Skeletal muscle tissue (tissue), 4 donors: ENCODE results near the gene COL25A1. TPM values are rescaled to one million over a fixed set of nuclear protein-coding genes. Genes with fewer than 3 reads are reported as not detected.

ENCODE experiments used
- H3K27ac ChIP-seq: one replicate; pipeline ENCODE4 v1.7.0; 2013; ENCODE audit warnings: mild to moderate bottlenecking, low read depth, low read length, inconsistent platforms
- H3K27me3 ChIP-seq, 3 donors: one replicate each; pipeline ENCODE4 v1.7.0; 2013; ENCODE audit warnings: low read length in 3 of 3; ENCODE audit not compliant: control insufficient read depth in 3 of 3, insufficient read depth in 3 of 3
- H3K36me3 ChIP-seq, 3 donors: one replicate each; pipeline ENCODE4 v1.7.0; 2013; ENCODE audit warnings: low read length in 3 of 3; ENCODE audit not compliant: control insufficient read depth in 3 of 3, insufficient read depth in 3 of 3
- H3K4me1 ChIP-seq, 3 donors: one replicate each; pipeline ENCODE4 v1.7.0; 2013; ENCODE audit warnings: low read length in 3 of 3, mild to moderate bottlenecking in 3 of 3; ENCODE audit not compliant: control insufficient read depth in 3 of 3, insufficient read depth in 3 of 3
- H3K4me3 ChIP-seq, 3 donors: one replicate each; pipeline ENCODE4 v1.7.0; 2013; ENCODE audit warnings: low read length in 3 of 3
- H3K9ac ChIP-seq, 3 donors: one replicate each; pipeline ENCODE4 v1.7.0; 2013; ENCODE audit warnings: low read length in 3 of 3, mild to moderate bottlenecking in 3 of 3, moderate library complexity in 2 of 3, low read depth in 1 of 3
- H3K9me3 ChIP-seq, 3 donors: one replicate each; pipeline ENCODE4 v1.7.0; 2013; ENCODE audit warnings: low read length in 3 of 3; ENCODE audit not compliant: control insufficient read depth in 3 of 3
- total RNA-seq: library from RNA; depleted of rRNA; stranded (reverse); fragments of >200 nt; gene quantifications from one replicate; pipeline ENCODE4 v1.2.3, GENCODE V29; 2014
- donor health status: Osteomylitis.

COL25A1 gene
- 3.7 TPM for total RNA-seq

DNA sequence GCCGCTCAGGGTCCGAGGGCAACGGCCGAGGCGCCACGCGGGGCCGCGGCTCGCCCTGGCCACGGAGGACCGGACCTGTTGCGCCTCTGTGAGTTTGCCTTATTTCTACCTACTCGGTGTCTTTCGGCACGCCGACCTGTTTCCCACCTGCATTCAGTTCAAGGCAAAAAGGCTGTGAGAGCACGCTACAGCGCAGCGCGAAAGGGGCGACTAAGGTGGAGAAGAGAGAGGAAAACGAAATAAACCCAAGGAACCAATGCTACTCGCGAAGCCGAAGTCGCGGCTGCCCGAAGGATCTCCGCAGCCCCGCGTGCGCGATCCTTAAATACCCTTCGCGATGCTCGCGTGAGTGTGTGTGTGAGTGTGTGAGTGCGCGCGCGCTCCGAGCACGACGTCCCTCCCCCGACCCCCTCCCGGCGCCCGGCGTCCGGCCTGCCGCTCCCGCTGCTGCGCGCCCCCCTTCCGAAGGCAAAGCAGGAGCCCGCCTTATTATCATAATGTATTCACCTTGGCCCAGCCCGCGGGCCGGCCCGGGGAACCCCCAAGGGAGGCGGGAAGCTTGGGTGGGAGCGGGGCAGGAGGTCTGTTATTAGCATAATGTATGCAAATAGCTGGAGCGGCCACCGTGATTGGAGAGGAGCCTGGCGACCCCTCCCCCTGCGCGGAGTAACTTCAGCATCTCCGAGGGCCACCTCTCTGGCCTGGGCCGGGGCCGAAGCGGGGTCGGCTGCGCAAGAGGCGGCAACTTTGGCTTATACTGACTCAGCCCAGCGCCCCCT, at the start of gene COL25A1:
TSS of gene COL25A1 (minus strand) at position 298 of the 779 bp plus-strand sequence.
- Histone ChIP-seq H3K36me3 (no peaks in the 10 kb centered on the region), H3K9me3 (no peaks in the 10 kb centered on the region), H3K9ac (peak within 1 kb of the TSS; percentile 22 to 72 (median 65)), H3K4me3 (peak within 1 kb of the TSS; percentile 73 to 81 (median 79)), H3K27me3 (peaks cover 8 to 18% (median 13%) of the 10 kb centered on the region in 3 donors), H3K4me1 (peaks cover 11 to 20% (median 12%) of the 10 kb centered on the region in 3 donors), H3K27ac (no peak within 1 kb of the TSS)

GRCh38 chr4:109350121-109350520, 47.7 kb upstream of the COL25A1 start:
- no peak overlapping the region for H3K4me3 ChIP-seq
- no peaks in the 10 kb centered on the region for H3K4me1 ChIP-seq
- no peak overlapping the region for H3K27ac ChIP-seq
- H3K36me3 ChIP-seq = no peaks in the 10 kb centered on the region
- no peak overlapping the region for H3K9ac ChIP-seq
- no peaks in the 10 kb centered on the region for H3K9me3 ChIP-seq
- H3K27me3 ChIP-seq = no peaks in the 10 kb centered on the region

- no peaks in the 10 kb centered on the region for H3K9me3 ChIP-seq
- no peak overlapping the region for H3K27ac ChIP-seq
- no peaks in the 10 kb centered on the region for H3K4me1 ChIP-seq
- no peak overlapping the region for H3K9ac ChIP-seq
- H3K4me3 ChIP-seq = no peak overlapping the region
- no peaks in the 10 kb centered on the region for H3K27me3 ChIP-seq
- H3K36me3 ChIP-seq = no peaks in the 10 kb centered on the region
These were observed 32.0 kb upstream of the COL25A1 start for GRCh38 chr4:109334129-109335105.

DNA sequence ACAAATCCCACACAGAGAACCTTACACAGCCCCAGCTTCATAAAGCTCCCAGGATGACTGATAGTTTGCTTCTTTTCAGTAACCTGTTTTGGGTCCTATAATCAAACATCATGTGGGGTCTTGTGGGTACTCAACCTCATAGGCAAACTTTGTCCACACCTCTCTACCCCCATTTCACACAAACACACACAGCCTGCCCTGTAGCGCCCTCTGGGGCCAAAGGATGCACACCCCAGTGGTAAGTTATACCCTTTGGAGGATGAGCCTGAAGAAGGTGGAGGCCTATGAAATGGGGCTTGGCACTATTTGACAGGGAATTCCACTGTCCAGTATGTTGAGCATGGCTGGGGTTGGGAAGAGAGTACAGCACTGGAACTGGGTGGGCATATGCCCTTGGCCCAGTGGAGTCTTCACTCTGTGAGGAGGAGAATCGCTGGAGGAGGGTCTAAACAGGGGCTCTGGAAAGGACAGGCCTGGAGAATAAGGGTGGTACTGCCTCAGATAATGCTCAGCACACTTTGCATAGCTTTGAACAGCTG, 30.5 kb upstream of the COL25A1 start:
- Histone ChIP-seq H3K9ac (no peak overlapping the region), H3K9me3 (no peaks in the 10 kb centered on the region), H3K4me3 (no peak overlapping the region), H3K27ac (no peak overlapping the region), H3K27me3 (no peaks in the 10 kb centered on the region), H3K36me3 (no peaks in the 10 kb centered on the region), H3K4me1 (no peaks in the 10 kb centered on the region)

GRCh38 chr4:109327641-109328040, 25.2 kb upstream of the COL25A1 start:
- Histone ChIP-seq H3K4me1 (no peaks in the 10 kb centered on the region), H3K27ac (no peak overlapping the region), H3K9me3 (peaks cover 0 to 3% (median 2%) of the 10 kb centered on the region in 3 donors), H3K27me3 (no peaks in the 10 kb centered on the region), H3K4me3 (no peak overlapping the region), H3K36me3 (no peaks in the 10 kb centered on the region), H3K9ac (no peak overlapping the region)

DNA sequence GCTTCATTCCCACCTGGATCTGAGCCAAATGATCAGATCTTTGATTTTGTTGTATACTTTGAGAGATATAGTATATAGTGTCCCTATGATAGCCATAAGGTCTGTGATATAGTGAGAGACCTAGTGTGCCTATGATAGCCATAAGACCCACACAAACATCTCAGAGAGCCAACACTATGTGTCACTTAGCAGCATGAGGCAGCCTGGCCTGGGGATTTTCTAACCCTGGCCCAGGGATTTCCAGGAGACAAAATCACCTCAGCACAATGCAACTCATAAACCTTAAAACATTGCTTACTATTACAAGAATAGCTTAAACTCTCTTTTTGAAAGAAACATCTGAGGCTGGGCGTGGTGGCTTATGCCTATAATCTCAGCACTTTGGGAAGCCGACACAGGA, 23.2 kb upstream of the COL25A1 start:
- Histone ChIP-seq H3K27ac (no peak overlapping the region), H3K4me3 (no peak overlapping the region), H3K4me1 (no peaks in the 10 kb centered on the region), H3K36me3 (no peaks in the 10 kb centered on the region), H3K9me3 (peaks cover 0 to 8% (median 3%) of the 10 kb centered on the region in 3 donors), H3K9ac (no peak overlapping the region), H3K27me3 (no peaks in the 10 kb centered on the region)

GRCh38 chr4:109323348-109323747, 20.9 kb upstream of the COL25A1 start:
- Histone ChIP-seq H3K9me3 (peaks cover 0 to 8% (median 3%) of the 10 kb centered on the region in 3 donors), H3K9ac (no peak overlapping the region), H3K36me3 (no peaks in the 10 kb centered on the region), H3K4me3 (no peak overlapping the region), H3K27ac (no peak overlapping the region), H3K27me3 (no peaks in the 10 kb centered on the region), H3K4me1 (no peaks in the 10 kb centered on the region)

DNA sequence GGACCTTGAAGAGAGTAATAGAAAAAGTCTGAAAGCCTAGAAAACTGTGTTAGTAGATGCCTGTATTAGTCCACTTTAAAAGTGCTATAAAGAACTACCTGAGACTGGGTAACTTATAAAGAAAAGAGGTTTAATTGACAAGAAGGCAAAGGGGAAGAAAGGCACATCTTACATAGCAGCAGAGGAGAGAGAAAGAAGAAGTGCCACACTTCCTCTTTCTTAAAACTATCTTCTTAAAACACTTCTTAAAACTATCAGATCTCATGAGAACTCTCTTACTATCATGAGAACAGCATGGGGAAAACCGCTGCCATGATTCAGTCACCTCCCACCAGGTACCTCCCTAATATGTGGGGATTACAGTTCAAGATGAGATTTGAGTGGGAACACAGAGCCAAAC, 18.8 kb upstream of the COL25A1 start:
- Histone ChIP-seq H3K9ac (no peak overlapping the region), H3K4me3 (no peak overlapping the region), H3K9me3 (peaks cover 0 to 8% (median 3%) of the 10 kb centered on the region in 3 donors), H3K4me1 (no peaks in the 10 kb centered on the region), H3K36me3 (no peaks in the 10 kb centered on the region), H3K27ac (no peak overlapping the region), H3K27me3 (no peaks in the 10 kb centered on the region)

DNA sequence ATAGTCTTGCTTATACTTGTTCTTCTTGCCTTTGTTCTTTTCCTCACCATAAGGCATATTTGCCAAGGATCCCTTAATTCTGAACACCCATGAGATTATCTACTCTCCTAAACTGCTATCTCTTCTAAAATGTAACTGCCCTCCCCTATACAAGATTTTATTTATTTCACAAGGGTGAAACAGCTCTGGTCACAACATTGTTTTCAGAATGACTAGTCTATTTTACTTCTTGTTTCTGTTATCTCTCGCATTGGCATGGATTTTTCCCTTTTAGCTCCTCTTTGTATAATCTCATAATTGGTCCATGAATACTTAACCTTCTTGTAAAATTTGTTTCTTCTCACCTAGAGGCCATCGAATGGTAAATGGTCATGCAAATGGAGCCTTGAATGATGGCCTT, 17.2 kb upstream of the COL25A1 start:
- Histone ChIP-seq H3K4me1 (peaks cover 0 to under 1% (median 0%) of the 10 kb centered on the region in 3 donors), H3K27me3 (no peaks in the 10 kb centered on the region), H3K9me3 (peaks cover 0 to 8% (median 3%) of the 10 kb centered on the region in 3 donors), H3K4me3 (no peak overlapping the region), H3K9ac (no peak overlapping the region), H3K36me3 (no peaks in the 10 kb centered on the region), H3K27ac (no peak overlapping the region)
